MV-4-11 (cell line): ENCODE results near the gene PHOX2A.
A peak's percentile ranks its signal among the peaks of the same experiment; 100 is the strongest.
"Not testable (repeated sequence)": the region's sequence is repeated elsewhere in the genome, so short reads cannot be mapped to it uniquely, and the experiment has no call there.

Experiments used
- DNase-seq: peaks from one replicate; lab custom pipeline; 2025; lab: John Stamatoyannopoulos, UW

Gene PHOX2A

GRCh38 chr11:72222106-72222891 is 21.7 kb downstream of the PHOX2A start:
- DNase-seq, result peak; percentile 37

GRCh38 chr11:72221386-72222075 is 22.4 kb downstream of the PHOX2A start:
- peak; percentile 73 for DNase-seq

- DNase-seq, result no peak
Measured at GRCh38 chr11:72220696-72221363, 23.1 kb downstream of the PHOX2A start.

GRCh38 chr11:72218251-72218745 is 25.7 kb downstream of the PHOX2A start:
- no peak for DNase-seq

GRCh38 chr11:72217841-72218240 is 26.1 kb downstream of the PHOX2A start:
- DNase-seq, result peak; percentile 82

GRCh38 chr11:72216638-72217037 is 27.3 kb downstream of the PHOX2A start, which contains the start of gene FOLR2:
Gene FOLR2 (plus strand): TSS chr11:72216794. CDS start chr11:72218585, 1,791 bp downstream.
- DNase-seq, result no peak

GRCh38 chr11:72209101-72209500 is 34.9 kb downstream of the PHOX2A start:
- peak; percentile 64 for DNase-seq

GRCh38 chr11:72208281-72208680 is 35.7 kb downstream of the PHOX2A start:
- DNase-seq, result peak; percentile 52

GRCh38 chr11:72206794-72207193 is 37.2 kb downstream of the PHOX2A start:
- DNase-seq, result not testable (repeated sequence)

GRCh38 chr11:72204886-72205285 is 39.1 kb downstream of the PHOX2A start:
- peak; percentile 50 for DNase-seq

GRCh38 chr11:72203163-72203562 is 40.8 kb downstream of the PHOX2A start:
- DNase-seq, result peak; percentile 11

GRCh38 chr11:72202571-72202970 is 41.4 kb downstream of the PHOX2A start:
- DNase-seq, result no peak

- not testable (repeated sequence) for DNase-seq
Measured at GRCh38 chr11:72201445-72201844, 42.5 kb downstream of the PHOX2A start.

GRCh38 chr11:72195518-72196270 is 48.3 kb downstream of the PHOX2A start:
- no peak for DNase-seq

GRCh38 chr11:72191961-72192381 is 52.0 kb downstream of the PHOX2A start, which contains the start of gene FOLR1:
Gene FOLR1 (plus strand): TSS chr11:72192140. CDS start chr11:72192174, 34 bp downstream.
- DNase-seq, result no peak

GRCh38 chr11:72190631-72191071 is 53.3 kb downstream of the PHOX2A start:
- DNase-seq, result no peak

- DNase-seq, result no peak
Measured at GRCh38 chr11:72189455-72190250, 54.3 kb downstream of the PHOX2A start.
